ENCODE data around the gene CAPN2.

DNA sequence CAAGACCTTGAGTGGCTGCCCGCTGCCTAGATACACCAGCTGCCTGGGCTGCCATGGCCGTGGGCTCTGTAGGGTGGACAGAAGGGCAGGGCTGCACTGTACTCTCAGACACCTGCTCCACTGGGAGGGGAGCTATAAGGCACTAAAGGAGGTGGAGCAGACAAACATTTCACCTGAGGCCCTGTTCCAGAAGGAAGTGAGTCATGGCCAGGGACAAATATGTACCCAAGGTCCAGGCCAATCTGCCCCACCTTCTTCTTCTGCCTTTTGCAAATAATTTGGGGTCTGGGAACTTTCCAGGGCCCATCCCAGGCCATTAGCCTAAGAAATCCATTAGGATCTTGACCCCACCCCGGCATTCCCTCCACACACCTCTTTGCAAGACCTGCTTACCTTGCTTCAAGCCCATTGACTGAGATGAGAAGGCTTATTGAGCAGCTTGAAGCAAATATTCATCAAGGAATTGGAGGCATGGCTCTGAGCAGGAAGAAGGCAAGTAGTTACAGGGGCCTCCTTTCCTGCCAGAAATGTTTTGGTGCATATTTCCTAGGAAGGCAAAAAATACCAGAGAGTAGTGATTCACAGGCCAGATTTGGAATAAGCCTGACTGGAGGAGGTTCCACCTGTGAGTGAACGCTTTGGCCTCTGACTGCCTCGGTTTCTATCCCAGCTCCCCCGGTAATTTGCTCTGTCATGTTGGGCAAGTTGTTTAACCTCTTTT is 46.6 kb upstream of the CAPN2 start, which contains the start of gene CAPN8:
- TF ChIP-seq, protein P1, sequence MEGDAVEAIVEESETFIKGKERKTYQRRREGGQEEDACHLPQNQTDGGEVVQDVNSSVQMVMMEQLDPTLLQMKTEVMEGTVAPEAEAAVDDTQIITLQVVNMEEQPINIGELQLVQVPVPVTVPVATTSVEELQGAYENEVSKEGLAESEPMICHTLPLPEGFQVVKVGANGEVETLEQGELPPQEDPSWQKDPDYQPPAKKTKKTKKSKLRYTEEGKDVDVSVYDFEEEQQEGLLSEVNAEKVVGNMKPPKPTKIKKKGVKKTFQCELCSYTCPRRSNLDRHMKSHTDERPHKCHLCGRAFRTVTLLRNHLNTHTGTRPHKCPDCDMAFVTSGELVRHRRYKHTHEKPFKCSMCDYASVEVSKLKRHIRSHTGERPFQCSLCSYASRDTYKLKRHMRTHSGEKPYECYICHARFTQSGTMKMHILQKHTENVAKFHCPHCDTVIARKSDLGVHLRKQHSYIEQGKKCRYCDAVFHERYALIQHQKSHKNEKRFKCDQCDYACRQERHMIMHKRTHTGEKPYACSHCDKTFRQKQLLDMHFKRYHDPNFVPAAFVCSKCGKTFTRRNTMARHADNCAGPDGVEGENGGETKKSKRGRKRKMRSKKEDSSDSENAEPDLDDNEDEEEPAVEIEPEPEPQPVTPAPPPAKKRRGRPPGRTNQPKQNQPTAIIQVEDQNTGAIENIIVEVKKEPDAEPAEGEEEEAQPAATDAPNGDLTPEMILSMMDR (conservative IDR thresholded peaks at IDR 0.05; ENCODE audit: low read length), result no peak
- no peak for TF ChIP-seq EZH2phosphoT487 (IDR thresholded peaks at IDR 0.05; ENCODE audit: borderline replicate concordance, low read depth, low read length)

All from OCI-LY7 (cell line).